Suppressor macrophage treated with lipopolysaccharide for 4 hours (primary cell): Measurements from ENCODE around the gene RTTN.
"Not testable (repeated sequence)": the region's sequence is repeated elsewhere in the genome, so short reads cannot be mapped to it uniquely, and the experiment has no call there.

Experiments used
- DNase-seq: peaks from one replicate; pipeline ENCODE4 v3.0.0-alpha.2; 2020

The RTTN gene

GRCh38 chr18:70149616-70150301, 55.7 kb downstream of the RTTN start:
- no peak for DNase-seq

DNA sequence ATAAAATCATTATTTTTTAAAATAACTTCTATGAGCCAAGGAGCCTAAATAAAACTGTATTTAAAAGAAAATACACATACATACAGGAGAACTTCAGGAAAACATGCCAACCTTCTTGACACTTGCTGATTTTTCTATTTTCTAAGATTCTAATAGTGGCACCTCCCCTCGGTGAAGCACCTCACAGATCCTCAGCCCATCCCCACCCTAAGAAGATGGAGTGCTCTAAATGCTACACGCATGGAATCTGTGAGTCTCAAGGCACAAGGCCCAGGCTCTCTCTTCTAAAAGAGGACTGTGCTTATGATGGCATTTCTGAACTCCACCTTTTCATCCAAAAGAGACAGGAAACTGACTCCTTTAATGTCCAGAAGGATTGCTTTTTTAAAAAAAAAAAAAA, 56.3 kb downstream of the RTTN start:
- no peak for DNase-seq

- no peak for DNase-seq
Measured at GRCh38 chr18:70148039-70148938, 57.2 kb downstream of the RTTN start.

DNA sequence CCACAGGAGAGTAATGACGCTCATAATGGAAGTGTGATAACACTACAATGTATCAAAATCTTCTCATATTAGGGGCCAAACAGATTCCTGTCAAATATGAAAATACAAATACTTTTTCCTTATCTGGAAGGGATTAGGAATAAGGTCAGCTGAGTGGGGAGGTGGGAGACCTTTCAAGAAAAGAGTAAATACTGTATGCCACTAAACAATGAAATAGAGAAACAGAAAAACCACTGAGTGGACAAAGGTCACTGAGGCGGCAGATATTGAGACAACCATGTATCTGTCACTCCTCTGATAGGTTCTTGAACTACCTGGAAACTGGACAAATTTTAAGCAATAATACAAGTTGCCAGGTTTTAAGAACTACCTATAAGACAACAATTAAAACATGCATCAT, 59.3 kb downstream of the RTTN start:
- no peak for DNase-seq

DNA sequence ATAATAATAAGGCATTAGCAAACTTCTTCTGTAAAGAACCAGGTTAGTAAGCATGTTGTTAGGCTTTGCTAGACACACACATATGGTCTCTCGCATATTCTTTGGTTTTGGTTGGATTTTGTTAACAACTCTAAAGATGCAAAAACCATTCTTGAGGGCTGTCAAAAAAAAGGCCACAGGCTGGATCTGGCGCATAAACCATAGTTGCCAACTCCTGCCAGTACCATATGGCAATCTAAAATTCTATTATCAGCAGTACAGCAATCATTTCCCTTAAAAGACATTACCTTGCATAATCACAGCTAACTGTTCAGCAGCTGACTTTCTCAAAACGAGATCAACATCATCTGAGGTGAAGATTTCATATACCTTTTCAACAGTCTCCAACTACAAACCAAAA, 63.5 kb downstream of the RTTN start:
- DNase-seq: no peak

DNA sequence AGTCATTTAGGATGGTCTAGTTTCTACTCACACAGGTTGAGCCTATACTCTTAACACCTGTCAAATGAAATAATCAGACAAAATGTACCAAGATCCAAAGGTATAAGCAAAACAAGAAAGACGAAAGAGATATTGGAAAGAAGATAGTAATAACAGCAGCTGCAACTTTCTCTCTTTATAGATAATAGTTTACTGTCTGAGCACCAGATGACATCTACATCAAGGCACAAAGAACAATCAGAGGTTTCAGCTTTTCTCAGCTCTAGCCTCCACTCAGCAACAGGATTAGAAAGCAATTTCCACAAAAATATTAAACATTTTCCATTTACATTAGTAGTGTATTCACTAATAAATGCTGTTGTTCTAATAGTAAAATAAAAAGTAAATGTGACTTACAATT, 66.3 kb downstream of the RTTN start:
- no peak for DNase-seq

DNA sequence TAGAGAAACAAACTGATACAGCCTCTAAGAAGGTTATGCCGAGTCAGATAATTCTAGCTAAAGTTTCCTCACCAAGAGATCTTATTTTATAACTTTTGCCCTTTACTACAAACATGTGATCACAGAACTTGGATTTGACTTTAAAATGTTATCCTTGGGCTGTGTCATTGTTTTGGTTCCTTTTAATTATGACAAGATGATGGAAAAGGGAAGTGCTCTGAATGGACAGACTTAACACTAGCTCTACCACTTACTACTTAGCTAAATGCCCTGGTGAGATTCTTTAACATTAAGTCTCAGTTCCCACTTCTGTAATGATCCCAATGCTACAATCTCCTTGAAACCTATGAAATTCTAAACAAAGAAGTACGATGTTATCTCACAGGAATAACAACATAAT, 69.9 kb downstream of the RTTN start:
- peak; percentile 71 for DNase-seq

DNA sequence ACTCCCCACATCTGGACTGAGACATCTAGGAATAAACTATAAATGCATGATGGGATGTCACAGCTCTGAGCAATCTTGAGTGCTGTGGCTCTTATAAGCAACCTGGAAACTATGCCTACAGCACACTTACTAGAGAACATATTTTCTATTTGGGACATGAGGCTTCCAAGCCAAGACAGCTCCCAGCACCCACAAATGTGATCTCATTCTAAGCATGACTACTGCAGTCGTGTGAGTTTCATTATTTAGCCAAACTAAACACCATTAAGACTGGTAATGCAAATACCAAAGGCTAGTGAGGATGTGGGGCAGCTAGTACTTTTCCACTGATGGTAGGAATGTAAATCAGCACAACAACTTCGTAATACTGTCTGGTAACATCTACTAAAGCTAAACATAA, 72.5 kb downstream of the RTTN start:
- no peak for DNase-seq

DNA sequence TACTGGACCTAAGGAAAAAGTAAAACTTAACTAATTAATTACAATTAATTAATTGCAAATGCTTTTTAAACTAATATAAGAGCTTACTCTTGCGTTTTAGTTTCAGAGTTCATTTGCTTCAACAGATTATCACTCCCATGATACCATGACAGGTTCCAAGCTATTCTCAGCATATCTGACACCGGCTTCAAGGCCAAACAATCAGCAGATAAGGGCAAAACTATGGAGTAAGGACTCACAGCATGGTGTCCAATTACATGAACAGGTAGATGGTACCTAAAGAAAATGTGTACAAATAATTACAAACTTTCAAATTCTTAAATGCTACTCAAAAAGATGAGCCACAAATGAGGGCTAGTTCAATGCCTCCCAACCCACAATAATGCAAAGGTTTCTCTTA, 77.2 kb downstream of the RTTN start:
- DNase-seq: no peak

GRCh38 chr18:70127359-70127758, 78.1 kb downstream of the RTTN start:
- no peak for DNase-seq

DNA sequence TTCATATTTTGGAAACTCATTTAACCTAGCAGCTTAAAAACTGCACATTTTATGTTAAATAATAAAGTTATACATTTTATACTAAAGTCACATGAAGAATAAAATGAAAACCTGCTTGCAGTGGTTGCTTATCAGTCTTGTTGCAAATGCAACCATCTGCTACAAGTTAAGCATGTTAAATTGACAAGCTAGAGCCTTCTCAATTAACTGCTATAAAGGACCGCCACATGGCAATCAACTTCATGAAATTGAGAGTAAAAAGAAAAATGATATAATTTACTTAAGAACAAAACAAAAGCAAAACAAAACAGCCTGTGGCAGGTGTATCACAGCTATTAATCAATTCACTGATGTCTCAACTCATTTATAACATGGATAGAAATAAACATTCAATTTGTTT, 78.7 kb downstream of the RTTN start:
- no peak for DNase-seq

- no peak for DNase-seq
Measured at GRCh38 chr18:70124139-70124538, 81.3 kb downstream of the RTTN start.

DNA sequence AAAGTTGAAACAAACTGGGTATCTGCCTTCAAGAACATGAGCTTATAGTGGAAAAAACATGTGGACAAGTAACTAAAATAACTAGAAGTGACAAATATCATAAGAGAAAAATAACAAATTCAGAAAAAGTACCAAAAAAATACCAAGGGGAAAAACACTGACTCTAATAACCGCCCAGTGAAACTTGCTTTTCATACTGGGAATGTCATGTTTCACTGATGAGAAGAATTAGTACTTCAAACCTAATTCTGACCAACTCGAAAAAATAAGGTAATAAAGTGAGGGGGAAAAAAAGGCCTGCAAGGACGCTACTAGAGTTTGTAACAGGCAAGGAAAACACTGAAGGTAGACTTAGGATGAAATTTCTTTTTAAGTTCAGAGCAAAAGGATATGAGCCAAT, 83.6 kb downstream of the RTTN start:
- DNase-seq: no peak

DNA sequence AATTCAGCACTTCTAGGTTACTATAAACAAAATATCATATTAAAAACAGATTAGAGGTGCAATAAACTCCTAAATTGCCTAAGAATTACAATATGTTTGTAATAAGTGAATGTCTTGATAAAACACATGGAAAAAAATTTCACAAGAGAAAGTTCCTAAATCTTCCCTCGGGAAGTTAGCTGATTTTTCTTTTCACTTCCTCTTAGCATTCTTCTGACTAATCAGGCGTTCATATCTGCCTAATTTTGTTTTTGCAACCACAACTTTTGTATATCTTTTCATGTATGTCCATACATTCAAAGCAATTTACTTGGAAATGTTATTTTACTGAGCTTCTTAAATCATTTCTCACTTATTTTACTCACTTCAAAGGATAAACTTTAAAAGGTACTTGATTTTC, 88.5 kb downstream of the RTTN start:
- peak; percentile 53 for DNase-seq

- no peak for DNase-seq
Measured at GRCh38 chr18:70113511-70113910, 92.0 kb downstream of the RTTN start.

DNA sequence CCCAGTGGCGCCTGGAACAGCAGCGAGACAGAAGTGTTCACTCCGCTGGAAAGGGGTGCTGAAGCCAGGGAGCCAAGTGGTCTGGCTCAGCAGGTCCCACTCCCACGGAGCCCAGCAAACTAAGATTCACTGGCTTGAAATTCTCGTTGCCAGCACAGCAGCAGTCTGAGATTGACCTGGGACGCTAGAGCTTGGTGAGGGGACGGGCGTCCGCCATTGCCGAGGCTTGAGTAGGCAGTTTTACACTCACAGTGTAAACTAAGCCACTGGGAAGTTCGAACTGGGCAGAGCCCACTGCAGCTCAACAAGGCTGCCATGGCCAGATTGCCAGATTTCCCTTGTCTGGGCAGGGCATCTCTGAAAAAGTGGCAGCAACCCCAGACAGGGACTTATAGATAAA, 94.8 kb downstream of the RTTN start:
- no peak for DNase-seq

- no peak for DNase-seq
Measured at GRCh38 chr18:70107091-70107490, 98.4 kb downstream of the RTTN start.

DNA sequence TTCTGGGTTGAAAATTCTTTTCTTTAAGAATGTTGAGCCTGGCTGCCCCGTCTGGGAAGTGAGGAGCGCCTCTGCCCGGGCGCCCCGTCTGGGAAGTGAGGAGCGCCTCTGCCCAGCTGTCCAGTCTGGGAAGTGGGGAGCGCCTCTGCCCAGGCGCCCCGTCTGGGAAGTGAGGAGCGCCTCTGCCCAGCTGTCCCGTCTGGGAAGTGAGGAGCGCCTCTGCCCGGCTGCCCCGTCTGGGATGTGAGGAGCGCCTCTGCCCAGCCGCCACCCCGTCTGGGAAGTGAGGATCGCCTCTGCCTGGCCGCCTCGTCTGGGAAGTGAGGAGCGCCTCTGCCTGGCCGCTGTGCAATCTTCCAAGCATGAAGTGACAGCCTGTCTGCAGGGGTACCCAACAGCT, 102.6 kb downstream of the RTTN start:
- not testable (repeated sequence) for DNase-seq

- DNase-seq: no peak
Measured at GRCh38 chr18:70089858-70090257, 115.6 kb downstream of the RTTN start.

GRCh38 chr18:70086085-70086484, 119.4 kb downstream of the RTTN start:
- DNase-seq: no peak

GRCh38 chr18:70085641-70086040, 119.8 kb downstream of the RTTN start:
- DNase-seq: no peak

DNA sequence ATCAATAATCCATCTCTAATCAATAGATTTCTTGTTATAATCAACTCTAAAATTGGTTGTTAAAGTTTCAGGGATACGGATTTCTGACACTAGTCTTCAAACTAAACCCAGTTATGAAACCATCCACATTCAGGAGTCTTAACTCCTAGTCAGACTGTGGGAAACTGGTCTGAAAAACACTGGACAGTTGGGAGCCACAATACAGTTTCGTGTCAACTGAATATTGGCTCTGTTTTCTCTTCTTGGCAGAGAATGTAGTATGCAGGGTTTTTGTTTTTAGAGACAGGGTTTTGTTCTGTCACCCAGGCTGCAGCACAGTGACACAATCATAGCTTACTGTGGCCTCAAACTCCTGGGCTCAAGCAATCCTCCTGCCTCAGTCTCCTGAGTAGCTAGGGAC, 123.1 kb downstream of the RTTN start:
- DNase-seq: no peak

DNA sequence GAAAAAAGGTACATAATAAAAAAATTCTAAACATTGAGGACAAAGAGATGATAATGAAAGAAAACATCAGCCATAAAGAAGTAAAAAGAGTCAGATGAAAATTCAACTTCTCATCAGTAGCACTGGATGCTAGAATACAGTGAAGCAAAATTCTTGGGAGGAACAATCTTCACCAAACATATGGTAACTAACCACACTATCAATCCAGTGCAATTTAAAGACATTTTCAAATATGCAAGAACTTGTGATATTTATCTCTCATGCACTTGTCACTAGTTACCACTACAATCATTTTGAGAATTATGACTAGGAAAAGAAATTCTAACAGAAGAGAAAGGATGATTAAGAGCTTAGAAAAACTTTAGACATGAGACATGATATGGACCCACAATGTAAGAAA, 127.4 kb downstream of the RTTN start:
- no peak for DNase-seq

- DNase-seq: no peak
Measured at GRCh38 chr18:70075906-70076305, 129.6 kb downstream of the RTTN start.

DNA sequence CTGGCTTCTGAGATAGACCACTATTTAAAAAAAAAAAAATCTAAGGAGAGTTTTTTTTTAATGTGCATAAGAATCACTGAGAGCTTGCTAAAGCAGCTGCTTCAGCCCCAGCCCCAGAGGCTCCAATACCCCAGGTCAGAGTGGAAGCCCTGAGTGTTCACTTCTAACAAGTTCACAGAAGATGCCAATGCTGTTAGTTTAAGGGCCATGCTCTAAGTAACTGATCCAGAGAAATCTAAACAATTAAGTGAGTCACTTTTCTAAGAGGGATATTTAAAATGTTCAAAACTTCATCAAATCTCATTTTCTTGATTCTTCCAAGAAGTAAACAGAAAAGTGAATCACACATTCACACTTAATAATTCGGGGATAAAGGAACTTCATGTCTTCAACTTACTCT, 131.4 kb downstream of the RTTN start:
- DNase-seq: no peak
